ENCODE measurements around the gene VPS39. TPM values are rescaled to one million over a fixed set of nuclear protein-coding genes. Genes with fewer than 3 reads are reported as not detected.

The VPS39 gene
- total RNA-seq, 1 donor from 2014 or later, result 79.9 TPM

- Histone ChIP-seq H3K27me3 (ENCODE audit: low read depth) (no peaks in the 10 kb centered on the region), H3K36me3 (no peaks in the 10 kb centered on the region), H3K9me3 (no peaks in the 10 kb centered on the region), H3K27ac (no peak overlapping the region), H3K4me3 (no peak overlapping the region), H3K4me1 (no peaks in the 10 kb centered on the region)
- DNase-seq, result no peak
- intact Hi-C loops (cut with DNase I), result no loop called here
- TF ChIP-seq CTCF (IDR thresholded peaks at IDR 0.05), result no peak
- no peak for ATAC-seq
Measured at GRCh38 chr15:42143866-42144625, 64.1 kb downstream of the VPS39 start.

GRCh38 chr15:42143356-42143755 lies 64.7 kb downstream of the VPS39 start:
- no peak overlapping the region for H3K4me3 ChIP-seq

GRCh38 chr15:42141795-42142667 lies 66.1 kb downstream of the VPS39 start:
- no peaks in the 10 kb centered on the region for H3K4me1 ChIP-seq
- no peak overlapping the region for H3K4me3 ChIP-seq
- intact Hi-C loops (cut with DNase I), result no loop called here
- no peaks in the 10 kb centered on the region for H3K9me3 ChIP-seq
- ATAC-seq (no peak), DNase-seq (no peak)
- H3K27ac ChIP-seq, result no peak overlapping the region
- TF ChIP-seq CTCF (IDR thresholded peaks at IDR 0.05), result no peak
- no peaks in the 10 kb centered on the region for H3K27me3 ChIP-seq (ENCODE audit: low read depth)
- H3K36me3 ChIP-seq, result no peaks in the 10 kb centered on the region

More at GRCh38 chr15:42143356-42143755, 64.7 kb downstream of the VPS39 start:
- no peaks in the 10 kb centered on the region for H3K9me3 ChIP-seq
- intact Hi-C loops (cut with DNase I), result no loop called here
- H3K27ac ChIP-seq, result no peak overlapping the region
- no peaks in the 10 kb centered on the region for H3K27me3 ChIP-seq (ENCODE audit: low read depth)
- H3K36me3 ChIP-seq, result no peaks in the 10 kb centered on the region
- no peaks in the 10 kb centered on the region for H3K4me1 ChIP-seq
- no peak for ATAC-seq
- no peak for DNase-seq
- no peak for TF ChIP-seq CTCF (IDR thresholded peaks at IDR 0.05)

- no peak for DNase-seq
- no peak for ATAC-seq
- intact Hi-C loops (cut with DNase I), result no loop called here
- Histone ChIP-seq H3K9me3 (no peaks in the 10 kb centered on the region), H3K4me1 (no peaks in the 10 kb centered on the region), H3K27ac (no peak overlapping the region), H3K36me3 (no peaks in the 10 kb centered on the region), H3K4me3 (no peak overlapping the region), H3K27me3 (ENCODE audit: low read depth) (no peaks in the 10 kb centered on the region)
- TF ChIP-seq CTCF (IDR thresholded peaks at IDR 0.05), result no peak
Measured at GRCh38 chr15:42141246-42141645, 66.9 kb downstream of the VPS39 start.

GRCh38 chr15:42140383-42141070 lies 67.6 kb downstream of the VPS39 start:
- no peaks in the 10 kb centered on the region for H3K9me3 ChIP-seq
- ATAC-seq (no peak), DNase-seq (no peak)
- no peaks in the 10 kb centered on the region for H3K4me1 ChIP-seq
- H3K4me3 ChIP-seq, result no peak overlapping the region
- H3K36me3 ChIP-seq, result no peaks in the 10 kb centered on the region
- intact Hi-C loops (cut with DNase I), result no loop called here
- no peaks in the 10 kb centered on the region for H3K27me3 ChIP-seq (ENCODE audit: low read depth)
- TF ChIP-seq CTCF (IDR thresholded peaks at IDR 0.05), result no peak
- no peak overlapping the region for H3K27ac ChIP-seq
